OCI-LY1 (cell line): ENCODE results near the gene SCPEP1.

Experiments
- EZH2 ChIP-seq: fragments of 200-600 bp; sonication (generic), shearing (Covaris generic); IDR thresholded peaks from 2 replicates; pipeline ENCODE4 v1.8.0; 2017; ENCODE audit warnings: borderline replicate concordance, mixed run types, mild to moderate bottlenecking, antibody characterized with exemption, low read length, moderate library complexity, mixed read lengths
- TF ChIP-seq, protein P1 (sequence below): fragments of 200-600 bp; sonication (generic), shearing (Covaris generic); IDR thresholded peaks from 2 replicates; pipeline ENCODE4 v1.5.1; 2017; ENCODE audit warnings: mild to moderate bottlenecking, antibody characterized with exemption, low read length, moderate library complexity, mixed read lengths

DNA sequence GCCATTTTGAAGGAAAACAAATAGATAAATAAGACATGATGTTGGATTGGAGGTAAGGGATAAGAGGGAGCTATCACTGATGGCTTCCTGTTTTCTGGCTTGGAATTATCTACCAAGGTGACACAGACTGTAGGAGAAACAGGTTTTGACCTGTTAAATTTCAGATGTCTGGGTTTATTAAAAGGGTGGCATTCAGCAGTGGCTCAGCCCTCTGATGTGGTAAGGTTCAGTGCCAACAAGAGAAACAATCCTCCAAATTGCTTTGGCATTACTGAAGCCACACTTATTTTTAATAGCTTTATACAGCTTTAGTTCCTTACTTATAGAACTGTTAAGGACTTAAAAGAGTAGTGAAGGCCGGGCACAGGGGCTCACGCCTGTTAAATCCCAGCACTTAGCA, 70.2 kb downstream of the SCPEP1 start:
- TF ChIP-seq, protein P1, sequence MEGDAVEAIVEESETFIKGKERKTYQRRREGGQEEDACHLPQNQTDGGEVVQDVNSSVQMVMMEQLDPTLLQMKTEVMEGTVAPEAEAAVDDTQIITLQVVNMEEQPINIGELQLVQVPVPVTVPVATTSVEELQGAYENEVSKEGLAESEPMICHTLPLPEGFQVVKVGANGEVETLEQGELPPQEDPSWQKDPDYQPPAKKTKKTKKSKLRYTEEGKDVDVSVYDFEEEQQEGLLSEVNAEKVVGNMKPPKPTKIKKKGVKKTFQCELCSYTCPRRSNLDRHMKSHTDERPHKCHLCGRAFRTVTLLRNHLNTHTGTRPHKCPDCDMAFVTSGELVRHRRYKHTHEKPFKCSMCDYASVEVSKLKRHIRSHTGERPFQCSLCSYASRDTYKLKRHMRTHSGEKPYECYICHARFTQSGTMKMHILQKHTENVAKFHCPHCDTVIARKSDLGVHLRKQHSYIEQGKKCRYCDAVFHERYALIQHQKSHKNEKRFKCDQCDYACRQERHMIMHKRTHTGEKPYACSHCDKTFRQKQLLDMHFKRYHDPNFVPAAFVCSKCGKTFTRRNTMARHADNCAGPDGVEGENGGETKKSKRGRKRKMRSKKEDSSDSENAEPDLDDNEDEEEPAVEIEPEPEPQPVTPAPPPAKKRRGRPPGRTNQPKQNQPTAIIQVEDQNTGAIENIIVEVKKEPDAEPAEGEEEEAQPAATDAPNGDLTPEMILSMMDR: no peak
- no peak for TF ChIP-seq EZH2
